HepG2 (cell line): ENCODE results near the gene ADGRL3. TPM values are rescaled to one million over a fixed set of nuclear protein-coding genes. Genes with fewer than 3 reads are reported as not detected.

Experiments
- ATAC-seq: fragments of 200-7000 bp; cut with Tn5 transposase; 3 replicates; pipeline ENCODE4 v1.9.1; 2020; ENCODE audit warnings: mild to moderate bottlenecking, moderate library complexity
- BruUV-seq: library from RNA; stranded (reverse); fragments of 400-500 nt; replicated peaks from 2 replicates; lab custom pipeline; 2021; lab: Mats Ljungman, UMichigan
- CTCF ChIA-PET: fragments of 300-600 bp; formaldehyde crosslinking; extraction: SDS; loops from one replicate; lab custom pipeline; 2021; ENCODE audit warnings: low total read pairs, inconsistent platforms, low intra/inter-chr PET ratio; lab: Yijun Ruan, JAX
- POLR2A ChIA-PET: fragments of 350-600 bp; sonication (Branson Sonifier 250); formaldehyde crosslinking; loops from one replicate; lab custom pipeline; 2020; ENCODE audit warnings: antibody characterized with exemption, inconsistent platforms; lab: Yijun Ruan, JAX
- DNase-seq: peaks from one replicate; pipeline ENCODE4 v3.0.0-alpha.2; 2015; ENCODE audit warnings: low spot score
- FAIRE-seq: peaks from 3 replicates; lab custom pipeline; 2011; peaks lifted over from hg19 to GRCh38; lab: Jason Lieb, UNC
- H2AFZ ChIP-seq: one replicate; pipeline ENCODE4 v1.6.1; 2011; ENCODE audit warnings: low read length, inconsistent platforms
- H3K27ac ChIP-seq: fragments of 300-600 bp; 3 replicates; pipeline ENCODE4 v1.8.0; 2011; ENCODE audit warnings: mixed run types, mild to moderate bottlenecking, mixed read lengths, low read length, inconsistent platforms; ENCODE audit not compliant: insufficient read depth; ENCODE audit errors: extremely low read length
- H3K27me3 ChIP-seq, 2 experiments: fragments of 200-600 bp in 1 of 2; 2 replicates in 1 of 2; 3 replicates in 1 of 2; pipeline versions ENCODE4 v1.6.0 to v1.8.0; 2011; ENCODE audit warnings: low read length in 2 of 2, mild to moderate bottlenecking in 2 of 2, moderate library complexity in 2 of 2, inconsistent platforms in 1 of 2; ENCODE audit not compliant: insufficient read depth in 2 of 2, control insufficient read depth in 1 of 2
- H3K36me3 ChIP-seq, 2 experiments: fragments of 200-600 bp in 1 of 2; replicated peaks in 1 of 2; 2 replicates in 1 of 2; 3 replicates in 1 of 2; pipeline versions ENCODE4 v1.5.1 to v1.8.0; 2011; ENCODE audit warnings: low read length in 2 of 2, inconsistent platforms in 1 of 2; ENCODE audit not compliant: insufficient read depth in 2 of 2, control insufficient read depth in 1 of 2
- H3K4me1 ChIP-seq: 2 replicates; pipeline ENCODE4 v1.5.1; 2012; ENCODE audit warnings: low read length, inconsistent platforms; ENCODE audit not compliant: insufficient read depth
- H3K4me2 ChIP-seq: 2 replicates; pipeline ENCODE4 v1.6.0; 2011; ENCODE audit warnings: low read depth, low read length, inconsistent platforms
- H3K4me3 ChIP-seq, 3 experiments: fragments of 200-600 bp in 1 of 3; sonication (generic), shearing (Covaris generic) in 1 of 3; replicated peaks in 1 of 3; 2 replicates each; pipeline ENCODE4 v1.5.1; 2011 to 2016; ENCODE audit warnings: low read length in 3 of 3, inconsistent platforms in 2 of 3, low read depth in 2 of 3, mild to moderate bottlenecking in 2 of 3, control low read depth in 1 of 3, mixed read lengths in 1 of 3; ENCODE audit not compliant: insufficient read depth in 1 of 3
- H3K79me2 ChIP-seq: one replicate; pipeline ENCODE4 v1.6.1; 2011; ENCODE audit warnings: low read length, inconsistent platforms; ENCODE audit not compliant: insufficient read depth
- H3K9ac ChIP-seq: 2 replicates; pipeline ENCODE4 v1.6.0; 2011; ENCODE audit warnings: mild to moderate bottlenecking, low read depth, low read length, inconsistent platforms; ENCODE audit not compliant: insufficient read depth
- H3K9me3 ChIP-seq: 2 replicates; pipeline ENCODE4 v1.5.1; 2012; ENCODE audit warnings: mild to moderate bottlenecking, low read length
- H4K20me1 ChIP-seq: 2 replicates; pipeline ENCODE4 v1.6.0; 2011; ENCODE audit warnings: inconsistent platforms, mild to moderate bottlenecking, low read length, moderate library complexity; ENCODE audit not compliant: insufficient read depth
- CENPX ChIP-seq: sonication (generic); formaldehyde crosslinking; IDR thresholded peaks from 2 replicates; pipeline ENCODE4 v1.9.0; 2021; ENCODE audit warnings: mild to moderate bottlenecking, missing genetic modification reagents, moderate library complexity
- JARID2 ChIP-seq: sonication (generic); formaldehyde crosslinking; IDR thresholded peaks from 2 replicates; pipeline ENCODE4 v1.8.1; 2023; ENCODE audit warnings: missing genetic modification reagents, inconsistent platforms; ENCODE audit not compliant: insufficient replicate concordance
- MED13 ChIP-seq: sonication (generic); formaldehyde crosslinking; IDR thresholded peaks from 2 replicates; pipeline ENCODE4 v1.5.0; 2020; ENCODE audit warnings: missing genetic modification reagents
- MEIS2 ChIP-seq: sonication (generic); formaldehyde crosslinking; IDR thresholded peaks from 2 replicates; pipeline ENCODE4 v1.9.0; 2021; ENCODE audit warnings: mild to moderate bottlenecking, missing genetic modification reagents
- RBAK ChIP-seq: sonication (generic); formaldehyde crosslinking; IDR thresholded peaks from 2 replicates; pipeline ENCODE4 v1.5.1; 2020; ENCODE audit warnings: mild to moderate bottlenecking, missing genetic modification reagents
- SIX1 ChIP-seq: sonication (generic); formaldehyde crosslinking; IDR thresholded peaks from 2 replicates; pipeline ENCODE4 v1.4.0; 2020; ENCODE audit warnings: missing genetic modification reagents, borderline replicate concordance
- STAG1 ChIP-seq: sonication (generic); formaldehyde crosslinking; IDR thresholded peaks from 2 replicates; pipeline ENCODE4 v1.4.0; 2020; ENCODE audit warnings: missing genetic modification reagents
- WIZ ChIP-seq: sonication (generic); formaldehyde crosslinking; IDR thresholded peaks from 2 replicates; pipeline ENCODE4 v1.5.1; 2020; ENCODE audit warnings: mild to moderate bottlenecking, missing genetic modification reagents
- XRCC5 ChIP-seq: fragments of 200-400 bp; formaldehyde crosslinking; optimal IDR thresholded peaks from 2 replicates; pipeline ENCODE3; 2017; ENCODE audit warnings: mild to moderate bottlenecking, low read length
- ZFAT ChIP-seq: sonication (generic); formaldehyde crosslinking; conservative IDR thresholded peaks from 2 replicates; pipeline ENCODE4 v1.8.1; 2023; ENCODE audit warnings: missing genetic modification reagents, inconsistent platforms
- ZNF101 ChIP-seq: sonication (generic); formaldehyde crosslinking; IDR thresholded peaks from 2 replicates; pipeline ENCODE4 v1.4.0; 2020; ENCODE audit warnings: mild to moderate bottlenecking, low read depth, missing genetic modification reagents, borderline replicate concordance
- ZNF180 ChIP-seq: sonication (generic); formaldehyde crosslinking; IDR thresholded peaks from 2 replicates; pipeline ENCODE4 v1.4.0; 2020; ENCODE audit warnings: low read depth, missing genetic modification reagents, borderline replicate concordance
- ZNF333 ChIP-seq: sonication (generic); formaldehyde crosslinking; IDR thresholded peaks from 2 replicates; pipeline ENCODE4 v1.4.0; 2020; ENCODE audit warnings: mild to moderate bottlenecking, missing genetic modification reagents, borderline replicate concordance
- WGBS: methylation state at CpG from one replicate; pipeline ENCODE4 v1.1.6; 2017; ENCODE audit warnings: low lambda C conversion rate; 5-methylcytosine and 5-hydroxymethylcytosine counted together
- in situ Hi-C: cut with HindIII; loops from 2 replicates; pipeline ENCODE4 v1.10.0; 2017; ENCODE audit warnings: low pct_unique_long_range_greater_than_20kb; ENCODE audit not compliant: extremely low pct_ligation_motif_present
- intact Hi-C: fragments of 100-400 bp; cut with micrococcal nuclease; formaldehyde crosslinking; loops from one replicate; pipeline ENCODE4 v1.10.0; 2022; ENCODE audit not compliant: unreplicated experiment
- polyA plus RNA-seq, 8 experiments: library from polyadenylated mRNA; depleted of rRNA in 3 of 8; stranded (reverse) in 7 of 8; unstranded in 1 of 8; fragments of >200 nt; fragmentation: Illumina TruSeq in 4 of 8; extraction: Trizol in 4 of 8; gene quantifications; 2 replicates each; pipeline versions ENCODE4 v1.2.1 to v1.2.3, GENCODE V29; 2011 to 2016; ENCODE audit warnings: low read depth in 4 of 8, missing spikeins in 1 of 8, mixed read lengths in 1 of 8; ENCODE audit not compliant: insufficient read depth in 1 of 8
- total RNA-seq, 5 experiments: library from RNA; depleted of rRNA; stranded (reverse); fragments of >200 nt; fragmentation: Illumina TruSeq; extraction: Trizol; gene quantifications; 2 replicates each; pipeline ENCODE4 v1.2.3, GENCODE V29; 2016; ENCODE audit warnings: low read depth in 1 of 5
- TF ChIP-seq, protein P1 (sequence below): sonication (generic); formaldehyde crosslinking; IDR thresholded peaks from 2 replicates; pipeline ENCODE4 v1.8.0; 2022; ENCODE audit warnings: missing genetic modification reagents, mild to moderate bottlenecking, borderline replicate concordance
- TF ChIP-seq, protein P2 (sequence below): IDR thresholded peaks from 2 replicates; pipeline ENCODE4 v1.6.1; 2016; ENCODE audit warnings: low read depth, missing genetic modification reagents, missing compliant biosample characterization

ADGRL3 gene
- total and polyA plus RNA-seq, 2 of the 13 experiments (the other 11 are each of a cell fraction or from before 2014, with no cell fraction given): 0.04 to 0.05 TPM

DNA sequence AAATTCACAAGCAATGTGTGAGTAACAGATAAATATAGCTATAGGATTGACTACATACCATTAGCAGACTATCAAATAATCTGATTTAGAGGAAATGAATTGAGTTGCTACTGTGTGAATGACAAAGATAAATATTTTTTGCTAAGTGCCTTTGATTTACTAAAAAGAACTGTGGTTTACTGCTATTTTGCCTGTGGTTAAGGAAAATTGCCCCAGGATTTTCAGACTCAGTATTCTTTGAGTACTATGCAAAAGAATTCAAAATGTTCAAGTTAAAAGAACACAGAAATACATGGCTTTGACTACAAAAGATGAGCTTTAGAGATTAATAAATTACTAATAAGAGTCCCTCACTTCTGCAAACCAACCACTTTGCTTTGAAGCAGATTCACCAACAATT lies 853.8 kb downstream of the ADGRL3 start:
- Histone ChIP-seq H3K4me1 (no peaks in the 10 kb centered on the region), H4K20me1 (no peaks in the 10 kb centered on the region), H3K27ac (no peak overlapping the region), H3K79me2 (no peaks in the 10 kb centered on the region), H2AFZ (no peak overlapping the region), H3K27me3 (no peaks in the 10 kb centered on the region), H3K4me2 (no peak overlapping the region), H3K4me3 (no peak overlapping the region), H3K36me3 (no peaks in the 10 kb centered on the region), H3K9me3 (no peaks in the 10 kb centered on the region), H3K9ac (no peak overlapping the region)
- DNase-seq (no peak), FAIRE-seq (no peak), ATAC-seq (no peak)
- ChIA-PET CTCF (no interaction called here), POLR2A (no interaction called here)
- in situ Hi-C loops (no loop called here), intact Hi-C loops (no loop called here)
- BruUV-seq: no TSS peak
- no peak for TF ChIP-seq STAG1 (CRISPR knock-in tag)
- no peak for TF ChIP-seq ZNF333
- TF ChIP-seq ZNF180: no peak
- TF ChIP-seq ZNF101: no peak
- TF ChIP-seq ZFAT (CRISPR knock-in tag): no peak
- TF ChIP-seq, protein P1, sequence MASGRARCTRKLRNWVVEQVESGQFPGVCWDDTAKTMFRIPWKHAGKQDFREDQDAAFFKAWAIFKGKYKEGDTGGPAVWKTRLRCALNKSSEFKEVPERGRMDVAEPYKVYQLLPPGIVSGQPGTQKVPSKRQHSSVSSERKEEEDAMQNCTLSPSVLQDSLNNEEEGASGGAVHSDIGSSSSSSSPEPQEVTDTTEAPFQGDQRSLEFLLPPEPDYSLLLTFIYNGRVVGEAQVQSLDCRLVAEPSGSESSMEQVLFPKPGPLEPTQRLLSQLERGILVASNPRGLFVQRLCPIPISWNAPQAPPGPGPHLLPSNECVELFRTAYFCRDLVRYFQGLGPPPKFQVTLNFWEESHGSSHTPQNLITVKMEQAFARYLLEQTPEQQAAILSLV (CRISPR knock-in tag): no peak
- no peak for TF ChIP-seq CENPX (CRISPR knock-in tag)
- TF ChIP-seq MED13 (CRISPR knock-in tag): no peak

GRCh38 chr4:62057031-62057430 lies 856.9 kb downstream of the ADGRL3 start:
- no peak overlapping the region for H3K4me3 ChIP-seq
- 3% methylated on average over 1 of the region's 1 CpG for WGBS
- no peak overlapping the region for H2AFZ ChIP-seq
- ChIA-PET CTCF (no interaction called here), POLR2A (no interaction called here)
- H3K79me2 ChIP-seq: no peaks in the 10 kb centered on the region
- BruUV-seq: no TSS peak
- DNase-seq (no peak), ATAC-seq (no peak), FAIRE-seq (no peak)
- H3K4me2 ChIP-seq: no peak overlapping the region
- no peaks in the 10 kb centered on the region for H3K4me1 ChIP-seq
- H3K27ac ChIP-seq: no peak overlapping the region
- H3K9ac ChIP-seq: no peak overlapping the region
- intact Hi-C loops: no loop called here
- no peaks in the 10 kb centered on the region for H3K27me3 ChIP-seq
- no peaks in the 10 kb centered on the region for H3K36me3 ChIP-seq
- in situ Hi-C loops: no loop called here
- H4K20me1 ChIP-seq: no peaks in the 10 kb centered on the region
- H3K9me3 ChIP-seq: no peaks in the 10 kb centered on the region
- TF ChIP-seq MEIS2 (CRISPR knock-in tag): no peak
- no peak for TF ChIP-seq XRCC5
- TF ChIP-seq JARID2 (CRISPR knock-in tag): no peak
- TF ChIP-seq RBAK (CRISPR knock-in tag): no peak
- no peak for TF ChIP-seq SIX1 (CRISPR knock-in tag)
- TF ChIP-seq WIZ (CRISPR knock-in tag): no peak
- TF ChIP-seq, protein P2, sequence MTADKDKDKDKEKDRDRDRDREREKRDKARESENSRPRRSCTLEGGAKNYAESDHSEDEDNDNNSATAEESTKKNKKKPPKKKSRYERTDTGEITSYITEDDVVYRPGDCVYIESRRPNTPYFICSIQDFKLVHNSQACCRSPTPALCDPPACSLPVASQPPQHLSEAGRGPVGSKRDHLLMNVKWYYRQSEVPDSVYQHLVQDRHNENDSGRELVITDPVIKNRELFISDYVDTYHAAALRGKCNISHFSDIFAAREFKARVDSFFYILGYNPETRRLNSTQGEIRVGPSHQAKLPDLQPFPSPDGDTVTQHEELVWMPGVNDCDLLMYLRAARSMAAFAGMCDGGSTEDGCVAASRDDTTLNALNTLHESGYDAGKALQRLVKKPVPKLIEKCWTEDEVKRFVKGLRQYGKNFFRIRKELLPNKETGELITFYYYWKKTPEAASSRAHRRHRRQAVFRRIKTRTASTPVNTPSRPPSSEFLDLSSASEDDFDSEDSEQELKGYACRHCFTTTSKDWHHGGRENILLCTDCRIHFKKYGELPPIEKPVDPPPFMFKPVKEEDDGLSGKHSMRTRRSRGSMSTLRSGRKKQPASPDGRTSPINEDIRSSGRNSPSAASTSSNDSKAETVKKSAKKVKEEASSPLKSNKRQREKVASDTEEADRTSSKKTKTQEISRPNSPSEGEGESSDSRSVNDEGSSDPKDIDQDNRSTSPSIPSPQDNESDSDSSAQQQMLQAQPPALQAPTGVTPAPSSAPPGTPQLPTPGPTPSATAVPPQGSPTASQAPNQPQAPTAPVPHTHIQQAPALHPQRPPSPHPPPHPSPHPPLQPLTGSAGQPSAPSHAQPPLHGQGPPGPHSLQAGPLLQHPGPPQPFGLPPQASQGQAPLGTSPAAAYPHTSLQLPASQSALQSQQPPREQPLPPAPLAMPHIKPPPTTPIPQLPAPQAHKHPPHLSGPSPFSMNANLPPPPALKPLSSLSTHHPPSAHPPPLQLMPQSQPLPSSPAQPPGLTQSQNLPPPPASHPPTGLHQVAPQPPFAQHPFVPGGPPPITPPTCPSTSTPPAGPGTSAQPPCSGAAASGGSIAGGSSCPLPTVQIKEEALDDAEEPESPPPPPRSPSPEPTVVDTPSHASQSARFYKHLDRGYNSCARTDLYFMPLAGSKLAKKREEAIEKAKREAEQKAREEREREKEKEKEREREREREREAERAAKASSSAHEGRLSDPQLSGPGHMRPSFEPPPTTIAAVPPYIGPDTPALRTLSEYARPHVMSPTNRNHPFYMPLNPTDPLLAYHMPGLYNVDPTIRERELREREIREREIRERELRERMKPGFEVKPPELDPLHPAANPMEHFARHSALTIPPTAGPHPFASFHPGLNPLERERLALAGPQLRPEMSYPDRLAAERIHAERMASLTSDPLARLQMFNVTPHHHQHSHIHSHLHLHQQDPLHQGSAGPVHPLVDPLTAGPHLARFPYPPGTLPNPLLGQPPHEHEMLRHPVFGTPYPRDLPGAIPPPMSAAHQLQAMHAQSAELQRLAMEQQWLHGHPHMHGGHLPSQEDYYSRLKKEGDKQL: no peak
